ENCODE measurements around the gene TBC1D9.

DNA sequence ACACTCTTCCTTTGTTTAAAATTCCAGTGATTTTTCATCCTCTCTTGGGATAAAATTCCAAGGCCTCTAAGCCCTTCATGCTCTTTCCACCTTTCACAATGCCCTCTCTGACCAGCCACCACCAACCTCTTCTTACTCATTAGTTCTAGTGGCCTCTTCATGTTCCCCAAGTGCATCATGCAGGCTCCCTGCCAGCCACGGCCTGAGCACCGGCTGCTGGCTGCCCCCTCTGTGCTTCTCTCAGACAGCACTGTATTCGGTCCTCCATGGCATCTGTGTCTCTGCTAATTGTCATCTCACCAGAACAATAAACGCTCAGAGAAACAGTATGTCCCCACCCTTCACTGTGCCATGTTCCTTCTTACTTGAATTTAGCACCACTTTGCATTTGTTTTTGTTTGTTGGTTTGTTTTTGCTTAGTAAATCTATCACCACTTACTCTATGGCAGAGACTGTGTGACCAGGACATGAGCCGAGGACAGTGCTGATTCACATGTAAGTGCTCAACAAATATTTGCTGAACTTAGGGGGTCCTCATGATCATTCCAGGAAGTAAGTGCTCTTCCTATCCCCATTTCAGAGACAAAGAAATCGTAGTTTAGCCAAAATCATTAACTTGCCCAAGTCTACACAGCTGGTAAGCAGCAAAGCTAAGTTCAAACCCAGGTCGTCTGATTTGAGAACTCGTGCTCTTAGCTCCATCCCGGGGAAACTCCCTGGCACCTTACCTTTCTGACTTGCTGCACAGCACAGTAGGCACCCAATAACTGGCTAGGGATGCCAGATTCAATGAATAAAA lies 110.4 kb downstream of the TBC1D9 start:
- TF ChIP-seq, protein P1, sequence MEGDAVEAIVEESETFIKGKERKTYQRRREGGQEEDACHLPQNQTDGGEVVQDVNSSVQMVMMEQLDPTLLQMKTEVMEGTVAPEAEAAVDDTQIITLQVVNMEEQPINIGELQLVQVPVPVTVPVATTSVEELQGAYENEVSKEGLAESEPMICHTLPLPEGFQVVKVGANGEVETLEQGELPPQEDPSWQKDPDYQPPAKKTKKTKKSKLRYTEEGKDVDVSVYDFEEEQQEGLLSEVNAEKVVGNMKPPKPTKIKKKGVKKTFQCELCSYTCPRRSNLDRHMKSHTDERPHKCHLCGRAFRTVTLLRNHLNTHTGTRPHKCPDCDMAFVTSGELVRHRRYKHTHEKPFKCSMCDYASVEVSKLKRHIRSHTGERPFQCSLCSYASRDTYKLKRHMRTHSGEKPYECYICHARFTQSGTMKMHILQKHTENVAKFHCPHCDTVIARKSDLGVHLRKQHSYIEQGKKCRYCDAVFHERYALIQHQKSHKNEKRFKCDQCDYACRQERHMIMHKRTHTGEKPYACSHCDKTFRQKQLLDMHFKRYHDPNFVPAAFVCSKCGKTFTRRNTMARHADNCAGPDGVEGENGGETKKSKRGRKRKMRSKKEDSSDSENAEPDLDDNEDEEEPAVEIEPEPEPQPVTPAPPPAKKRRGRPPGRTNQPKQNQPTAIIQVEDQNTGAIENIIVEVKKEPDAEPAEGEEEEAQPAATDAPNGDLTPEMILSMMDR (IDR thresholded peaks at IDR 0.05): no peak
- TF ChIP-seq POLR2AphosphoS5 (IDR thresholded peaks at IDR 0.05) (no peak), POLR2A (IDR thresholded peaks at IDR 0.05) (no peak)
